NCI-H510A treated with DMSO at 0.1 percent for 48 hours (cell line): Measurements from ENCODE around the gene TSFM.

Experiments
- DNase-seq: peaks from one replicate; lab custom pipeline; 2025; lab: John Stamatoyannopoulos, UW

The TSFM gene

DNA sequence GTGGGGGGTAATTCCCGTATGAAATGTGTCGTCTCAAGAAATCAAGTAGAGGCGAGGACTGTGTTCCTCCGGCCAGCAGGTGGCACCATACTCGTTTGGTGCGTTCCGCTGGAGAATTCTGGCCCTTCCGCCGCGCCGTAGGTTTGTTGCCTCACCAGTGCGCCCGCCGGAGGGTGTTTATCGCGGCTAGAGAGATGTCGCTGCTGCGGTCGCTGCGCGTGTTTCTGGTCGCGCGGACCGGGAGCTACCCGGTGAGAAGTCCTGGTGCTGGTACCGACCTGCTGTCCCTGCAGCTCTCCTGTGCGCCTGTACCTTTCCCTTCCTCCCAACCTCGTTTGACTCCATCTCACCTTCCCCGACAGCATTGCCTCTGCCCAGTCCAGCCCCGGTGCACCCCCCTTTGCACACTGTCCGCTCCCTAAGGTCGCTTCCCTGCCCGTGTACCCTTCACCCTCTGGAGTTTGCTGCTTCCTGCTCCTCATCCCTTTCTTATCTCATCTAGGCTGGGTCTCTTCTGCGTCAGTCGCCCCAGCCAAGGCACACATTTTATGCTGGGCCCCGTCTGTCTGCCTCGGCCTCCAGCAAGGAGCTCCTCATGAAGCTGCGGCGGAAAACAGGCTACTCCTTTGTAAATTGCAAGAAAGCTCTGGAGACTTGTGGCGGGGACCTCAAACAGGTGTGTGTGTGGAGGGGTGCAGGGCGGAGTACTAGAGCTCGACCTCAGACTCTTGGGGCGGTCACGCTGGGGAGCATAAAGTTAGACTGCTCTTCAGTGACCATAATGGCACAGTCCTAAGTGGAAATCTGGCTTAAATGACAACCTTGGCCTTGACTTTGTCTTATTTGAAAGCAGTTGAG lies at the start of gene TSFM:
Gene TSFM, plus strand, starts transcription at position 180 of the 858 bp plus-strand sequence. Its CDS starts 15 bp downstream, at position 195.
- peak; percentile 97 for DNase-seq

DNA sequence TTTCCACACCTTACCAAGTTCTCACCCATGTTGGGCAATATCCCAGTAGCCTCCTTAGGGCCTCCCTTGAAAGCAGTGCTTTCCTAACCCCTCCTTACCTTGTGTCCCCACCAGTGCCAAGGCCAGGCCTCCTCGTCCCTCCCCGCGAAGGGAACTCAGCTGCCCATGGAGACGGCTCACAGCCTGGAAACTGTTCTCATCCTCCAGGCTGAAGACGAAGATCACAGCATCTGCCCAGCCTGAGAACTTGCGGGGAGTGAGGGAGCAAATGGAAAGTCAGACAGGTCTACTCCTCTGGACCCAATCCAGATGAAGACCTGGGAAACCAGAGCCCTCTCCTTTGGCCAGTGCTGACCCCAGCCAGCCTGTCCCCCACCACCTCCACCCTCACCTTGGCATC lies 48.7 kb upstream of the TSFM start:
- no peak for DNase-seq

DNA sequence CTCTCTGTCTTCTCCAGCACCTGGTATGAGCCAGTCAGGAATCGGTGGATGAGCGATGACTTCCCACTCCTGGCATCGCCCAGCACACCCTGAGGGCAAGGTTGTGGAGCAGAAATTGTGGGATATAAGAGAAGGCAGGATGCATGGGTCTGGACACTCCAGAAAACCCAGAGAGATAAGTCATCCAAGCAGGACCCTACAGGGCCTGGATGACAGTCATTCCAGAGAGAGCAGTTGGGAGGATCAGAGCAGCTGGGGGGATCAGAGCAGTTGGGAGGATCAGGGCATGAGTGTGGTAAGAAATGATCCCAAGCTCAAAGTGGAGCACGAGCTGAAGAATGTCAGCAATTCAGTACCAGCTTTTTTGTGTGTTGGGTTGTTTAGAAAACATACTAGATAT lies 48.0 kb upstream of the TSFM start:
- DNase-seq: no peak

DNA sequence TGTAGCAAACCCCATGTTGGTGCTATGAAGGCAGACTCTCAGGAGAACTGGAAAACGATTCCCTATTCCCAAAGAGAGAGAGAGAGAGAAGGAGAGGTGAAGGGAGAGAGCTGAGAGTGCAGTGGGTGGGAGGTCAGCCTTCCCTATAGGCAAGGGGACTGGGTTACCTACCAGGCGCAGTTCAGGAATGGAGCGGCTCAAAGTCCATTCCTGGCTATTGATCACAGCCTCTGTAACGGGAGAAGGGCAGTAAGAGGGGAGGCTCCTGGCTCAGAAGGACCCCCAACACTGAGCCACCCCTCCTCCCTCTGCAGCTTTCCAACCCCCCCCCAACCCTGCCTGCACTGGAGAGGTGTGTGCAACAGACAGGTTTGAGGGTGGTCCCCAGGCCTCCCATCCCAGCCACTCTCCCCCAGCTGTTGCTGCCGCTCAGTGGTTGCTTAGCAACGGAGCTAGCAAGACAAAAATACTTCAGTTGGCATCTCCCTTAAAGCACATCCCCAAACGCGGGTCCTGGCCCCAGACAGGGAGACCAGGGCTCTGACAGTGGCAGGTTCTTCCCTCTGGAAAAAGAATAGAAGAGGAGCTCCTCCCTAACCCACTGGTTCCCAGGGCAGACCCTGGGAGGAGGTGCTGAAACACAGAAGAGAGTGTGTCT lies 47.3 kb upstream of the TSFM start:
- DNase-seq: no peak

DNA sequence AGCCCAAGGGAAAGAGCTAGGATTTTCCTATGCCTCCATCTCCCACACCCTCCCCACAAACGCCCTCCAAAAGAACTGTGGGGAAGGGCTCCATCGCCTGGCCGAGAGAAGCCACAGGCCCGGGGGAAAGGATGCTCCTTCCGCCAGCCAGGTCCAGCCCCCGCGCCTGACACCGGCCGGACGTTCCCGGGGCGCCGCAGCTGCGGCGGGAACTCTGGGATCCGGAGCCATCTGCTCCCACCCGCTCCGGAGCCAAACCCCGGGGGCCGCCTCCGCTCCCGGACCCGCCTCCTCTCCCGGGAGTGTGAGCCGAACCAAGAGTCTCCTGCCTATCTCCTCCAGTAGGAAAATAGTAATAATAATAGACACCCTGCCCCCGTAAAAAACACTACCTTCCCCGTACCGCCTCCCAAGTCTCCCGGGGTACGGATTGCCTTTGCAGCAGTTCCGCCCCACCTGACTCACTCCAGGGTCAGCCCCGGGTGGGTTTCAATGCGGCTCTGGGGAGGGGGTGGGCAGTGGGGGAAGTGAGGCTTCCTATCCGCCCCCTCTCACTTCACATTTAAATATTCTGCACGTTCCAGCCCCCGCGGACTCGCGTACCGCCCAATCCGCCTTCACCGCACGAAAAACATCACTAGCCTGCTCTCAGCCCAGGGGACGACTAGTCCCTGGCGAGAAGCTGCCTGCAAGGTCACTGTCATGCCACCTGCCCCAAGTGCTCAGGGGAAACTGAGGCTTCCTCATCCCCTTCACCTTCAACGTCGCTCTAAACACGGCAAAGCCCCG lies 46.4 kb upstream of the TSFM start:
- peak; percentile 66 for DNase-seq

DNA sequence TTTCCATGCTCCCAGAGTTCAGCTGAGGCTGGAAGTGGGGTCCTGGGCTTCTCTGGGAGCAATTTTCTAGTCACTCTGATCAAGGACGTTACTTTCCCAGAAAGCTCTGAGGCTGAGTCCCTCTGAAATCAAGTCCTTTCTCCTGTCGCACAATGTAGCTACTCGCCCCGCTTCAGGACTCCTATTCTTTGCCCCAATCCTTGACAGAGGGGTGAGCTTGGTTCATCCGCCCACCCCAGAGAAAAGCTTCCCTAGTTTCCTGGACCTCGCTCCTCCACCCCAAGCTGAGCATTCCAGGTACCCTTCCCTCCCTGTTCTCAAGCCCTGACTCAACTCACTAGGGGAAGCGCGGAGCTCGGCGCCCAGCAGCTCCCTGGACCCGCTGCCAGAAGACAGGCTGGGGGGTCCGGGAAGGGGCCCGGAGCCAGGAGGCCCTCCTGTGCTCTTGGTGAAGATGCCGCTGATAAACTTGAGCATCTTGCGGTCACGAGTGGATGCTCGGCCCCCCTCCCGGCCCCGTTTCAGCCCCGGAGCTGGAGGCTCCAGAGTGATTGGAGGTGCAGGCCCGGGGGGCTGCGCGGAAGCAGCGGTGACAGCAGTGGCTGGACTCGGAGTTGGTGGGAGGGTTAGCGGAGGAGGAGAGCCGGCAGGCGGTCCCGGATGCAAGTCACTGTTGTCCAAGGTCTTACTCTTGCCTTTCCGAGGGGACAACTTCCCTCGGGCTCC lies 45.7 kb upstream of the TSFM start:
- no peak for DNase-seq

DNA sequence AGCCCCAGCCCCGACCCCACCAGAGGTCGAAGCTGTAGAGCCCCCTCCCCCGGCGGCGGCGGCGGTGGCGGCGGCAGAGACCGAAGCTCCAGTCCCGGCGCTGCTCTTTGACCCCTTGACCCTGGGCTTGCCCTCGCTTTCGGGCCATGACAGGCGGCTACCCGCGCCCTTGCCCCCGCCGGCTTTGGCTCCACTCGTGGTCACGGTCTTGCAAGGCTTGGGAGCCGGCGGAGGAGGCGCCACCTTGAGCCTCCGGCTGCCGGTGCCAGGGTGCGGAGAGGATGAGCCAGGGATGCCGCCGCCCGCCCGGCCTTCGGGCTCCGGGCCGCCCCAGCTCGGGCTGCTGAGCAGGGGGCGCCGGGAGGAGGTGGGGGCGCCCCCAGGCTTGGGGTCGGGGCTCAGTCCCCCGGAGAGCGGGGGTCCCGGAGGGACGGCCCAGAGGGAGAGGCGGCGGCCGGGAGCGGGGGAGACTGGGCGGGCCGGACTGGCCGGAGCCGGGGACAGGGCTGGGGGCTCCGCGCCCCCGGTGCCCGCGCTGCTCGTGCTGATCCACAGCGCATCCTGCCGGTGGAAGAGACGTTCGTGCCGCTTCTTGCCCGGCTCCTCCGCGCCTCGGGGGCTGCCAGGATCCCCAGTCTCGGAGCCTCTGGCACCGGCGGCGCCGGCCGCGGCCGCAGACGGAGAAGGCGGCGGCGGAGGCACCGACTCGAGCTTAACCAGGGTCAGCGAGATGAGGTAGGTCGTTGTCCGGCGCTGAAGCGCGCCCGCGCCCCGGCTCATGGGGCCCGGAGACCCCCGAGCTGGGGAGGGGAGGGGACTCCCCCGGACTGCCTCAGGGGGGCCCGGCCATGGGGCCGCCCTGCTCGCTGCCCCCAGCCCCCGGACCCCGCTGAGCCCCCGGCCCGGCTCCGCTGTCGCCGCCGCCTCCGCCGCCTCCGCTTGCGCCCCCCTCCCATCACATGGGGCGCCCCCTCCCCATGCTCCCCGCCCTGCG lies 44.8 kb upstream of the TSFM start:
- DNase-seq: no peak

DNA sequence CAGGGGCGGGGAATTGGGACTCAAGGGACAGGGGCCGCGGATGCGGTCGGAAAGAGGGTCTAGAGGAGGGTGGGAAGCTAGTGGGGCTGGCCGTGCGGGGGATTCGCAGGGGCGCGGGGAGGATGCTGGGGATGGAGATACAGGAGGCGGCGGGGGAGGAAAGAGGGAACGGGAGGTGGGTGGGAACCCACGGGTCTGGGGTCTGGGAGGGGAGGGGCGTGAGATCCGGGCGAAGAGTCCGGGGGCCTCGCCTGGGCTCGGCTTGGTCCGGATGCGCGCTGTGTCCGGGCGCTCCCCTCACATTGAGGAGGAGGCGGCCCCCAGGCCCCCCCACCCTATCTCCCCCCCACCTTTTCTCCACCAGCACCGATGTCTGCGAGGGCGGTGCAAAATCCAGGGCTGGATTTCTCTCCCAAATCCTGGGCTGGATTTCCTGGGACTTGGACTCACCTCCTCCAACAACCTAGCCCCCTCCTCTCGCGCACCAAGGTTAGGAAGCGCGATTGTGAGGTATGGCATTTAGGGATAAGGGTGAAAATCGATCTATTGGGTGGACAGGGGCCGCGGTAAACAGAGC lies 43.8 kb upstream of the TSFM start, which contains the start of gene AGAP2:
Gene AGAP2, minus strand, starts transcription at position 82 of the 577 bp plus-strand sequence. CDS start 496 bp downstream, outside the sequence.
- no peak for DNase-seq

DNA sequence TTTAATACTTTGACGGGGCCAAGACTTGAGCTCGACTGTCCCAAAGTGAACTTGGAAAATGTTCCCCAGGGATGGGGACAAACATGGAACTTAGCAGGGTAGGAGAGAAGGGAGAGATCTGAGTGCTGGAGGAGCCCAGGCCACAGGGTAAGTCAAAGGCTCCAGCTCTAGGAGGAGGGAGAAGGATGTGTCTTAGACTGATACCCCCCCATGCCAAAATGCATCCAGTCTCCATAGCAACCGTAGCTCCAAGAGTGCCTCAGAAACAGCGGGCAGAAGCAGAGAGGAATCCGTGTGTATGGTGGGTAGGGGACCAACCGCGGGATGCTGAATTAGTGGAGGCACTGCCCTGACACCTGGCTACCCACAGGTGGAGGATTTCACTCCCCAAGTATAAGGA lies 43.2 kb upstream of the TSFM start:
- DNase-seq: no peak

DNA sequence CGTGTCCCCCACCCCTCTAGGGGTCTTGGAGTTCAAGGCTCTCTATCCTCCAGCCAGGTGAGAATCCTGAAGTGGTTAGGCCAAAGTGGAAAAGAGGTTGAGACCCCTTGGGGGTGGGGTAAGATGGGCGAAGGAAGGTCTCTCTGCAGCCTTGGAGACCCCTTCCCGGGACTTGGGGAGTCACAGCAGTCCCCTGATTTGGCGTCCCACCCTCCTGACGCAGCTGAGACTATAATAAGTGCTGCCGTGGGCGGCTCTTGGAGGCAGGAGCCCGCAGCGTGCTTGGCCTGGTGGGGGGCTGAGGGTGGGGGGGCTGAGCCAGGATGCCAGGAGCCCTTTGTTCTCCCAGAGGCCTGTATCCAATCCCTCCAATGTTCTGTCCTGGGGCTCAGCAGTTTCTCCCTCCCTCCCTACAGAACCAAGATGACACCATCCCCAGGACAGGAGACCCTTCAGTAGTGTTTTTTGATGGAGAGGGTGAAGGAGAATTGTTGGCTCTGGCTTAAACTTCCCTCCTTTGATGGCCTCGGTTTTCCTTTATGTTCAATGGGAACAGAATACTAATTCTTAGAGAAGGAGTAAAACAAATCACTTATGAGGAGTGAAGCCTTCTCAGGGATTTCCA lies 42.6 kb upstream of the TSFM start:
- DNase-seq: no peak

DNA sequence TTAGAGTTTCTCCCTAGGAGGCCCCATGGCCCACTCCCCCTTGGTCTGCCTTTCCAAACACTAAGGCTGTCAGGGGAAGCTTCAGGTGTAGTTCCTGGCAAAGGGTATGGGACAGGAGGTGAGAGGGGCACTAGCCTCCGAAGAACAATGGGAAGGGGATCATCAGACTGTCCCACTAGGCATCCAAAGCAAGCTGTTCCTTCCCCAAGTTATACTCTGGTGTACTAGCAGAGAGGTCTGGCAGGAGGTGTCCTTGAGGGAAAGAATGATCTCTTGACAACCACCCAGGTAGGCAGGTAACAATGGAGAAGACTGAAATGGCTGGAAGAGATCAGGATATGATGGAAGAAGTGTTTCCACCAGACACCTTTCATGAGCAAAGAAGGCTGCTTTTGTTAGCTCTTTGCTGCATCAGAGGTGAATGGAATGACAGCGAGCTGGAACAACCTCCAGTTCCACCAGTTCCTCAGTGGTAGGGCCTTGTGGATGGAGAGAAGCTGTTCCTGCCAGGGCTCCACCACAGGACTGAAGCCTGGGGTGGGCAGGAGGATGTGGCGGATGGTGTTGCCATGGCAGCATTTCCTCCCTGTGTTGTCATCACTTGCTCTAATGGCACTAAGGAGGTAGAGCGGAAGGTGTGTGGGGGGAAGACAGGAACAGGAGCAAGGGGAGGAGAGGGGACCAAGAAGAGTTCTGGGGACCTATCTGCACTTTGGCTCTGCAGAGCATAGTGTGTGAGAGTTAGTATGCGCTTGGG lies 41.8 kb upstream of the TSFM start:
- no peak for DNase-seq

DNA sequence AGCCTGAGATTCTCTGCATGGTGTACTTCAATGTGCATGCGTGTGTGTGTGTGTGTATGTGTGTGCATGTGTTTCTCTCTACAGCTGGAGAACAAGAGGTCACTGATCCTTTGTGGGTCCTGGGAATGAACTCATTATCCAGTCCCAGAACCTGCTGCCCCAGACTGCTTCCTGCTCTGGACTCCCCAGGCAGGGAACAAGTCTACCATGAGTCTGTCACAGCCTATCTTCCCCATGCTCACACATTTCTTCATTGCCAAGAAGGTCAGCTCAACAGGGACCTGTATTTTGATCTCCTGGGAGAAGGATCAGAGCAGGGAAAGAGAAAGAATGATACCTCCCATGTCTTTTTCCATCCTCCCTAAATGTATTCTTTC lies 41.2 kb upstream of the TSFM start:
- no peak for DNase-seq

DNA sequence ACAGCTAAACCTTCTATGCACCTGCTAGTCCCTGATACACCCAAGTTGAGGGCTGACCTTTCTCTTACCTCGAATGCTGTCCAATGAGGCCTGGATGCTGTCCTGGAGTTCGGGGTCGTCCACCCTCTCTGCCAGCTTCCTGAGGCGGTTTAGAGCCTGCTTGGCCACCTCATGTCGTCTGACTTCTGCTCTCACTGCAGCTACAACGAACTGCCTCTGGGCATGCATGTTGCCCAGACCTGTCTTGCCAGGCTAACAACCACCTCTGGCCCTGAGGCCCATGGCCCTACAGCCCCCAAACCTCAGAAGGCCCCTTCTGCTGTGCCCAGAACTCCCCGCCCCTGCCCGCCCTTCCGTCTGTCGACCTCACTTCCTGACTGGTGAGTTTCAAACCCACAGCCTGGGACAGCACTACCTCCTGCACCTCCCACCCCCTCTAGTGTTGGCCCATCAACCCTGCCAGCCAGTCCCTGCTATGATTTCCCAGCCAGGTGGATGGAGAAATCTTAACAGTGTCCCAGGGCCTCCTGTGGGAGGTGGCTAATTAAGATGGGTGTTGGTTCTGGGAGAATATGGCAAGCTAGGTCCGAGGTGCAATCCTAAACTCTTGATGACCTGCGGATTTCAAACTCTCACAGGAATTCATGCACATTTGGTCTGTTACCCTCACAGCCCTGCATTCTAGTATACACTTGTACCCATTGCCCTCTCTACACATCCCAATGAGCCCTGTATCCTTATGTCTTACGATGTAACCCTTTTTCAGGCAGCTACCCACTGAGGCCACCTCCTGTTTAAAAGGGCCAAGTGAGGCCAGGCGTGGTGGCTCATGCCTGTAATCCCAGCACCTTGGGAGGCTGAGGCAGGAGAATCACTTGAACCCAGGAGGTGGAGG lies 40.5 kb upstream of the TSFM start:
- DNase-seq: no peak

DNA sequence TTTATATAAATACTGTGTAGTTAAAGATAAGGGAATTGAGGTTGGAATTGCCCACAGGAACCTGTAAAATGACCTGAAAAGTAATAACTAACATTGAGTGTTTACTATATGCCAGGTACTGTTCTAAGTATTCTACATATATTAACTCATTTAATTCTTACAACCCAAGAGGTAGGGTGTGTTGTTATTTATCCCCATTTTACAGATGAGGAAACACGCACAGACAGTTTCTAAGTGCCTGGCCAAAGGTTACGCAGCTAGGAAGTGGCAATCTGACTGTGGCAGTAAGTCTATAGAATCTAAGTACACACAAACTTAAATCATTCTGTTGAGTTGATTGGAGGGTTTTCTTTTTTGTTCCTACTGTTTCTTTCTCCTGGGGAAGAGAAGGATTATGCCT lies 38.8 kb upstream of the TSFM start:
- no peak for DNase-seq

DNA sequence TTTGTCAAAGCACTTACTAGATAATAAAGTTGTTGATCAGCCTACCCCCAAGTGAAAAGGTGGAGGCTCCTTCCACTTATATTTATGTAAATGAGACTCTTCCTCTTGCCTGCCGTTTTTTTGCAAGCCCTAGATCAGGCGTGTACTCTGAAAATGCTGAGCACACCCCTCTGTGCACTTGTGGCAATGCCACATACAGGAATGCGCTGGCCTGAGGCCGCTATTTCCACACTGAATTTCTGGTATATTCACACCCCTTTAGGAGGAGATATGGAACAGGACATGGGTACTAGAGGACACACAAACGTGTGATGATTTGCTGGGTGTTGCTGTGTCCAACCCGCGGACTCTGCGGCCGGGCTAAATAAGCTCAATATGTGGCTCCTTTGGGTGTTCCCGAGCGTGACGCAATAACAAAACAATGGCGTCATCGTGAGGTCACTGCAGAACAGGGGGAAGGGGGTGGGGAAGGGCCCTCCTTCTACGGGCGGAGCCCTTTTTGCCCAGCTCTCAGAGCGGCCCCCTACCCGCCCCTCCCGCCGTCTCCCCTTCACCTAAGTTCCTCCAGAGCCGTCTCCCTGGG lies 38.3 kb upstream of the TSFM start:
- peak; percentile 95 for DNase-seq

DNA sequence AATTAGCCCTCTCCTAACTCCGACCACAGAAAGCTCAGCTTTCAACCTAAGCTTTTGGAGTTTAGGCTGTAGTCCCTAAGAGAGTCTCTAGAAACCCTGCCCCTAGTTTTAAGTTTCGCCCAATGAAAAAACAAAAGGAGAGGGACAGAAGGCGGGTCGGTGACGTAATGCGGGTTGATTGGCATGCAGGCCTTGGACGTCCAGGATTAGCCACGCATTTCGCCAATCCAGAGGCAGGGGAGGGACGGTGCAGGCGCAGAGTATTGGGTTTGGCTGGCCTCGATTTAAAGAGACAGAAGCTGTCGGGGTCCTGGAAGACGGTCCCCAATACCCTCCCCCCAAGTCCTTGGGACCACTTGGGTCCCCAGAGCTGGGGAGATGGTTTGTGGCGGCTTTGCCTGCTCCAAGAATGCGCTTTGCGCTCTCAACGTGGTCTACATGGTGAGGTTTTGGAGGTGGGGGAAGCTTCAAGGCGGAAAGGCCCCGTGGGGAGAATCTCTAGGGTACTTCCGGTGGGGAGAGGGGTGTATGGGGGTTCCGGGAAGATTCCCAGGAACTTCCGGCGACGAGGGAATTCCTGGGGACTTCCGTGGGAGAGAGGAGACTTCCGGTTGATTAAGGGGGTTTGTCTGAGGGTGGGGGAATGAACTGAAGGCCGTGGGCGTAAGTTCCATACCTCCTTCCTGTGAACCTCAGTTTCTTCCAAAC lies 37.7 kb upstream of the TSFM start, which contains the start of gene TSPAN31:
Gene TSPAN31, plus strand, starts transcription at position 263 of the 708 bp plus-strand sequence. Its CDS starts 116 bp downstream, at position 379.
- peak; percentile 99 for DNase-seq

DNA sequence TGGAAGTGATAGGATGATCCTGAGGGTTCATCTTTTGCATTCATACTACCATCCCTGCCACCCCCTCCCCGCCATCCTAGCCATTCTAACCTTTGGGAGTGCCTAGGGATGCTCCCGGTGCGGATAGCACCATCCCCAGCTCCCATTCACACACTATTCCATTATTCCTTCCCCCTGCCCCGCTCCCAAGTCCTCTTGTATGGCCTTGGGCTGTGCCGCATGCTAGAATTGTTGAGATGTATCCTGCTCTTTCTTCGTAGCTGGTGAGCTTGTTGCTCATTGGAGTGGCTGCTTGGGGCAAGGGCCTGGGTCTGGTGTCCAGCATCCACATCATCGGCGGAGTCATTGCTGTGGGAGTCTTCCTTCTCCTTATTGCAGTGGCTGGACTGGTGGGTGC lies 37.1 kb upstream of the TSFM start:
- no peak for DNase-seq
